Left ventricle myocardium inferior (tissue), 1 donor: ENCODE measurements around the gene KRTAP10-5. TPM values are rescaled to one million over a fixed set of nuclear protein-coding genes. Genes with fewer than 3 reads are reported as not detected.
"Not testable (repeated sequence)": the region's sequence is repeated elsewhere in the genome, so short reads cannot be mapped to it uniquely, and the experiment has no call there.

Experiments used
- DNase-seq: peaks from one replicate; pipeline ENCODE4 v3.0.0-alpha.2; 2020
- H3K27ac ChIP-seq: fragments of 200-600 bp; replicated peaks from 2 replicates; pipeline ENCODE4 v1.8.0; 2021
- H3K27me3 ChIP-seq: fragments of 200-600 bp; 2 replicates; pipeline ENCODE4 v1.8.0; 2021; ENCODE audit warnings: low read depth
- H3K36me3 ChIP-seq: fragments of 200-600 bp; 2 replicates; pipeline ENCODE4 v1.8.0; 2021
- H3K4me1 ChIP-seq: fragments of 200-600 bp; 2 replicates; pipeline ENCODE4 v1.8.0; 2021
- H3K4me3 ChIP-seq: fragments of 200-600 bp; 2 replicates; pipeline ENCODE4 v1.8.0; 2021; ENCODE audit warnings: mild to moderate bottlenecking, moderate library complexity
- H3K9me3 ChIP-seq: fragments of 200-600 bp; replicated peaks from 2 replicates; pipeline ENCODE4 v1.8.0; 2021
- intact Hi-C: fragments of 100-400 bp; cut with micrococcal nuclease; formaldehyde crosslinking; loops from one replicate; pipeline ENCODE4 v1.11.0; 2022
- total RNA-seq: library from RNA; stranded (reverse); fragmentation: NEBNext Ultra II Directional; extraction: Animal tissue kit (Norgen Biotek cat#: 25700); gene quantifications from one replicate; pipeline ENCODE4 v1.2.1, GENCODE V29; 2021
- TF ChIP-seq, protein P1 (sequence below): fragments of 200-600 bp; IDR thresholded peaks from 2 replicates; pipeline ENCODE4 v1.8.0; 2021; ENCODE audit warnings: antibody characterized with exemption, mild to moderate bottlenecking, borderline replicate concordance
- donor health status: DM: no; HTN: yes; CAD: no; lungs with severe emphysema.

KRTAP10-5 gene
- total RNA-seq, 1 donor from 2014 or later: not detected

DNA sequence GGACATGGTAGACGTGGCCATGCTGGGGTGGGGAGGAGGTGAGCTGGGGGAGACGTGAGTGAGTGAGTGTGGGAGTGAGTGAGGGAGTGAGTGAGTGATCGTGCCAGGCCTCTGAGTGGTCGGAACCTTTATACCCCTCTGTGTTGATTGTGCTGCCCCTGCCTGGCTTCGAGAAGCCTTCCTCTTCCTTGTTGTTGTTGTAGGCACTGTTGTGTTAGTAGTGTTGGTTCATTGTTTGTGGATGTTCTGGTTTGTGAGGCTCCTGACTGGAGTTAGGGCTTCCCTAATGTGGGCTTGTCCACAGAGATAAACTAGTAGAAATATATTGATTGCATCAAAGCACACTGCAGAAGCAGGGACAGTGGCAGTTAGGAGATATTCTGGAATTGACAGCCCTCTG, 21.7 kb downstream of the KRTAP10-5 start, which contains the start of gene KRTAP10-3:
Gene KRTAP10-3 (minus strand): TSS at position 101 of the 400 bp plus-strand sequence. CDS start 80 bp downstream, at position 21.
- Histone ChIP-seq H3K9me3 (peaks cover 37% of the 10 kb centered on the region), H3K27ac (no peak within 1 kb of the TSS), H3K36me3 (no peaks in the 10 kb centered on the region), H3K27me3 (peaks cover 45% of the 10 kb centered on the region), H3K4me3 (no peak within 1 kb of the TSS), H3K4me1 (no peaks in the 10 kb centered on the region)
- intact Hi-C loops: no loop called here
- TF ChIP-seq, protein P1, sequence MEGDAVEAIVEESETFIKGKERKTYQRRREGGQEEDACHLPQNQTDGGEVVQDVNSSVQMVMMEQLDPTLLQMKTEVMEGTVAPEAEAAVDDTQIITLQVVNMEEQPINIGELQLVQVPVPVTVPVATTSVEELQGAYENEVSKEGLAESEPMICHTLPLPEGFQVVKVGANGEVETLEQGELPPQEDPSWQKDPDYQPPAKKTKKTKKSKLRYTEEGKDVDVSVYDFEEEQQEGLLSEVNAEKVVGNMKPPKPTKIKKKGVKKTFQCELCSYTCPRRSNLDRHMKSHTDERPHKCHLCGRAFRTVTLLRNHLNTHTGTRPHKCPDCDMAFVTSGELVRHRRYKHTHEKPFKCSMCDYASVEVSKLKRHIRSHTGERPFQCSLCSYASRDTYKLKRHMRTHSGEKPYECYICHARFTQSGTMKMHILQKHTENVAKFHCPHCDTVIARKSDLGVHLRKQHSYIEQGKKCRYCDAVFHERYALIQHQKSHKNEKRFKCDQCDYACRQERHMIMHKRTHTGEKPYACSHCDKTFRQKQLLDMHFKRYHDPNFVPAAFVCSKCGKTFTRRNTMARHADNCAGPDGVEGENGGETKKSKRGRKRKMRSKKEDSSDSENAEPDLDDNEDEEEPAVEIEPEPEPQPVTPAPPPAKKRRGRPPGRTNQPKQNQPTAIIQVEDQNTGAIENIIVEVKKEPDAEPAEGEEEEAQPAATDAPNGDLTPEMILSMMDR: no peak
- no peak for DNase-seq

GRCh38 chr21:44558329-44558675, 22.1 kb downstream of the KRTAP10-5 start:
- H3K27me3 ChIP-seq: peaks cover 45% of the 10 kb centered on the region
- H3K27ac ChIP-seq, DNase-seq, H3K36me3 ChIP-seq, intact Hi-C loops, H3K4me1 ChIP-seq, H3K4me3 ChIP-seq: not testable (repeated sequence)
- peaks cover 34% of the 10 kb centered on the region for H3K9me3 ChIP-seq

DNA sequence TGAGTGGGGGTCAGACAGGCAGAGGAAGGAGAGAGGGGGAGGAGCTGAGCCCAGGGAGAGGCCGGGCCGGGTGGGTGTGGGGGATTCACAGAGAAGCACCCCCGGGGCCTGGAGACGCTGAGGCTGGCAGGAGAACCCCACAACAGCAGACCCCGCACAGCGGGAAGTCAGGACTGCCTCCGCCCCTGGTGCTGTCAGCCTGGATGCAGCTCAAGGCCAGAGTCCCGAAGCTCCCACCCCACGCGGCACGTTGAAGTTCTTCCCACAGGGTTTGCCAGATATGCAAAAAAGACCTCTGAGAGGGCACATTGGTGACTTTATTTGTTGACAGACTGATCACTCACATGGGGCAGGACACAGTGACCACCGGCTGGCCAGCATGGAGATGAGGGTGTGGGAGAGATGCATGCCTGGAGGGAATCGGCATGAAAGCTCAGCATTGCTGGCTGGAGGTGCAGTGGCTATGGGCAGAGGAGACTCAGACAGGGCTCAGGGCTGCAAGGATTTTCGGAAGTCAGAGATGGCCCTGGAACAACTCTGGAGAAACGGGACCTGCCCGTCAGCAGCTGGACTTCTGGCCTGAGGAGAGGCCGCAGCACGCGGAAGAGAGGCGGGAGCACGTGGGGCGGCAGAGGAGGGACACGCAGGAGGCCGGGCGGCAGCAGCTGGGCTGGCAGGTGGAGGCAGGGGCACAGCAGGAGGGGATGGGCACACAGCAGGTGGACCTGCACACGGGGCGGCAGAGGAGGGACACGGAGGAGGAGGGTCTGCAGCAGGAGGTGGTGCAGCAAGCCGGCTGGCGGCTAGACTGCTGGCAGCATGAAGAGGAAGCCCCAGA, 22.7 kb downstream of the KRTAP10-5 start:
- Histone ChIP-seq H3K27me3 (peaks cover 49% of the 10 kb centered on the region), H3K36me3 (no peaks in the 10 kb centered on the region), H3K4me1 (no peaks in the 10 kb centered on the region), H3K9me3 (peaks cover 30% of the 10 kb centered on the region), H3K4me3 (no peak overlapping the region), H3K27ac (no peak overlapping the region)
- intact Hi-C loops: no loop called here
- TF ChIP-seq, protein P1: no peak
- no peak for DNase-seq

- no peaks in the 10 kb centered on the region for H3K4me1 ChIP-seq
- peaks cover 22% of the 10 kb centered on the region for H3K9me3 ChIP-seq
- intact Hi-C loops: no loop called here
- no peaks in the 10 kb centered on the region for H3K36me3 ChIP-seq
- peaks cover 57% of the 10 kb centered on the region for H3K27me3 ChIP-seq
- no peak for DNase-seq
- TF ChIP-seq, protein P1: no peak
- H3K27ac ChIP-seq: no peak overlapping the region
- no peak overlapping the region for H3K4me3 ChIP-seq
Measured at GRCh38 chr21:44556879-44557278, 23.5 kb downstream of the KRTAP10-5 start.

GRCh38 chr21:44555200-44555875, 25.1 kb downstream of the KRTAP10-5 start:
- Histone ChIP-seq H3K4me1 (no peaks in the 10 kb centered on the region), H3K27me3 (peaks cover 70% of the 10 kb centered on the region), H3K4me3 (no peak overlapping the region), H3K27ac (no peak overlapping the region), H3K36me3 (no peaks in the 10 kb centered on the region), H3K9me3 (peaks cover 13% of the 10 kb centered on the region)
- intact Hi-C loops: no loop called here
- no peak for DNase-seq
- TF ChIP-seq, protein P1: no peak

- Histone ChIP-seq H3K27ac (no peak overlapping the region), H3K36me3 (no peaks in the 10 kb centered on the region), H3K9me3 (no peaks in the 10 kb centered on the region), H3K27me3 (peaks cover 89% of the 10 kb centered on the region), H3K4me3 (no peak overlapping the region), H3K4me1 (no peaks in the 10 kb centered on the region)
- TF ChIP-seq, protein P1: no peak
- intact Hi-C loops: no loop called here
- no peak for DNase-seq
Measured at GRCh38 chr21:44552681-44553080, 27.7 kb downstream of the KRTAP10-5 start.
